C4-2B (cell line): ENCODE data around the gene SLC7A9.
"Not testable (repeated sequence)": the region's sequence is repeated elsewhere in the genome, so short reads cannot be mapped to it uniquely, and the experiment has no call there.

Experiments used
- ZFX ChIP-seq: fragments of 450-650 bp; IDR thresholded peaks from 2 replicates; pipeline ENCODE4 v1.6.1; 2017
- TF ChIP-seq, protein P1 (sequence below): fragments of 450-650 bp; conservative IDR thresholded peaks from 2 replicates; pipeline ENCODE4 v1.5.1; 2017; ENCODE audit warnings: mild to moderate bottlenecking

DNA sequence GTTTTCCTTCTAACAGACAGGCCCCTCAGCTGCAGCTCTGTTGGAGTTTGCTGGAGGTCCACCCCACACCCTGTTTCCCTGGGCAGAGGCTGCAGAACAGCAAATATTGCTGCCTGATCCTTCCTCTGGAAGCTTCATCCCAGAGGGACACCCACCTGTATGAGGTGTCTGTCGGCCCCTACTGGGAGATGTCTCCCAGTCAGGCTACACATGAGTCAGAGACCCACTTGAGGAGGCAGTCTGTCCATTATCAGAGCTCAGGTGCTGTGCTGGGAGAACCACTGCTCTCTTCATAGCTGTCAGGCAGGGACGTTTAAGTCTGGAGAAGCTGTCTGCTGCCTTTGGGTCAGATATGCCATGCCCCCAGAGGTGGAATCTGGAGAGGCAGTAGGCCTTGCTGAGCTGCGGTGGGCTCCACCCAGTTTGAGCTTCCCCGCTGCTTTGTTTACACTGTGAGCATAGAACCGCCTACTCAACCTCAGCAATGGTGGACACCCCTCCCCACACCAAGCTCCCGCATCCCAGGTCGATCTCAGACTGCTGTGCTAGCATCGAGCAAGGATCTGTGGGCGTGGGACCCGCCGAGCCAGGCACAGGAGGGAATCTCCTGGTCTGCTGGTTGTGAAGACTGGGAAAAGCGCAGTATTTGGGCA, 82.3 kb downstream of the SLC7A9 start:
- TF ChIP-seq, protein P1, sequence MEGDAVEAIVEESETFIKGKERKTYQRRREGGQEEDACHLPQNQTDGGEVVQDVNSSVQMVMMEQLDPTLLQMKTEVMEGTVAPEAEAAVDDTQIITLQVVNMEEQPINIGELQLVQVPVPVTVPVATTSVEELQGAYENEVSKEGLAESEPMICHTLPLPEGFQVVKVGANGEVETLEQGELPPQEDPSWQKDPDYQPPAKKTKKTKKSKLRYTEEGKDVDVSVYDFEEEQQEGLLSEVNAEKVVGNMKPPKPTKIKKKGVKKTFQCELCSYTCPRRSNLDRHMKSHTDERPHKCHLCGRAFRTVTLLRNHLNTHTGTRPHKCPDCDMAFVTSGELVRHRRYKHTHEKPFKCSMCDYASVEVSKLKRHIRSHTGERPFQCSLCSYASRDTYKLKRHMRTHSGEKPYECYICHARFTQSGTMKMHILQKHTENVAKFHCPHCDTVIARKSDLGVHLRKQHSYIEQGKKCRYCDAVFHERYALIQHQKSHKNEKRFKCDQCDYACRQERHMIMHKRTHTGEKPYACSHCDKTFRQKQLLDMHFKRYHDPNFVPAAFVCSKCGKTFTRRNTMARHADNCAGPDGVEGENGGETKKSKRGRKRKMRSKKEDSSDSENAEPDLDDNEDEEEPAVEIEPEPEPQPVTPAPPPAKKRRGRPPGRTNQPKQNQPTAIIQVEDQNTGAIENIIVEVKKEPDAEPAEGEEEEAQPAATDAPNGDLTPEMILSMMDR: not testable (repeated sequence)
- TF ChIP-seq ZFX: not testable (repeated sequence)
